Measurements from ENCODE around the gene SLC25A39.

DNA sequence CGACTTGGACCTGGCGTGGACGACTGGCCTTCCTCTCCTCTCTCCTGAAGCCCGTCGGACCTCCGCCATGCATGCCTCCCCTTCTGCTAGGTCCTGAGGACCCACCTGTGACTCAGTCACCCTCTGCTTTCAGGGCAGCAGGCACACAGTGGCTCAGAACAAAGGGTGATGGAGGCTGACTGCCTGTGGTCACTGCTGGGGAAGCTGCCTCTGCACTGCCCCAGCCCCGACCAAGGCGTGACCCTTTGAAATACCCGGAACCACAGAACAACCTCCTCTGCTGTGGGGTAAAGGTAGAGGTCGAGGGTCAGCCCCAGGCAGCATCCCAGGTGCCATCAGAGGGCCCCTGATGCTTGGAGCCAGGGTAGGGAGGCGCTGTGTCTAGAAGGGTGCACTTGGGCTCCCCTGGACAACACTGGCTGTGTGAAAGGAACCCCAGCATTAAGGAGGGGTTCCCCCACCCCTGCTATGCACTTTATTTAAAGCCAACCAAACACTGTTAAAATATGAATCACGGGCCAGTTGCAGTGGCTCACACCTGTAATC lies 44.2 kb downstream of the SLC25A39 start:
- TF ChIP-seq EZH2phosphoT487 (IDR thresholded peaks at IDR 0.05; ENCODE audit: borderline replicate concordance): no peak
- TF ChIP-seq, protein P1, sequence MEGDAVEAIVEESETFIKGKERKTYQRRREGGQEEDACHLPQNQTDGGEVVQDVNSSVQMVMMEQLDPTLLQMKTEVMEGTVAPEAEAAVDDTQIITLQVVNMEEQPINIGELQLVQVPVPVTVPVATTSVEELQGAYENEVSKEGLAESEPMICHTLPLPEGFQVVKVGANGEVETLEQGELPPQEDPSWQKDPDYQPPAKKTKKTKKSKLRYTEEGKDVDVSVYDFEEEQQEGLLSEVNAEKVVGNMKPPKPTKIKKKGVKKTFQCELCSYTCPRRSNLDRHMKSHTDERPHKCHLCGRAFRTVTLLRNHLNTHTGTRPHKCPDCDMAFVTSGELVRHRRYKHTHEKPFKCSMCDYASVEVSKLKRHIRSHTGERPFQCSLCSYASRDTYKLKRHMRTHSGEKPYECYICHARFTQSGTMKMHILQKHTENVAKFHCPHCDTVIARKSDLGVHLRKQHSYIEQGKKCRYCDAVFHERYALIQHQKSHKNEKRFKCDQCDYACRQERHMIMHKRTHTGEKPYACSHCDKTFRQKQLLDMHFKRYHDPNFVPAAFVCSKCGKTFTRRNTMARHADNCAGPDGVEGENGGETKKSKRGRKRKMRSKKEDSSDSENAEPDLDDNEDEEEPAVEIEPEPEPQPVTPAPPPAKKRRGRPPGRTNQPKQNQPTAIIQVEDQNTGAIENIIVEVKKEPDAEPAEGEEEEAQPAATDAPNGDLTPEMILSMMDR (conservative IDR thresholded peaks at IDR 0.05; ENCODE audit: low read length): no peak

Measured in Loucy (cell line).